Measurements from ENCODE around the gene PFKP.

- no peak for TF ChIP-seq CTCF (conservative IDR thresholded peaks at IDR 0.05; ENCODE audit: low read depth, low read length)
- TF ChIP-seq EZH2 (IDR thresholded peaks at IDR 0.05; ENCODE audit: low read length, unreplicated experiment): no peak
- TF ChIP-seq EZH2phosphoT487 (IDR thresholded peaks at IDR 0.05; ENCODE audit: borderline replicate concordance, low read length): no peak
Observed at GRCh38 chr10:3154666-3155065, 87.3 kb downstream of the PFKP start.
